GM20000 (cell line): ENCODE measurements around the gene RAB3IP.
"Not testable (repeated sequence)": the region's sequence is repeated elsewhere in the genome, so short reads cannot be mapped to it uniquely, and the experiment has no call there.

ENCODE experiments used
- DNase-seq: peaks from one replicate; pipeline ENCODE4 v3.0.0; 2012; ENCODE audit warnings: low spot score
- TF ChIP-seq, protein P1 (sequence below): IDR thresholded peaks from 2 replicates; pipeline ENCODE4 v1.5.1; 2012; ENCODE audit warnings: mild to moderate bottlenecking, control low read depth; ENCODE audit errors: extremely low read depth, missing control alignments

Gene RAB3IP

DNA sequence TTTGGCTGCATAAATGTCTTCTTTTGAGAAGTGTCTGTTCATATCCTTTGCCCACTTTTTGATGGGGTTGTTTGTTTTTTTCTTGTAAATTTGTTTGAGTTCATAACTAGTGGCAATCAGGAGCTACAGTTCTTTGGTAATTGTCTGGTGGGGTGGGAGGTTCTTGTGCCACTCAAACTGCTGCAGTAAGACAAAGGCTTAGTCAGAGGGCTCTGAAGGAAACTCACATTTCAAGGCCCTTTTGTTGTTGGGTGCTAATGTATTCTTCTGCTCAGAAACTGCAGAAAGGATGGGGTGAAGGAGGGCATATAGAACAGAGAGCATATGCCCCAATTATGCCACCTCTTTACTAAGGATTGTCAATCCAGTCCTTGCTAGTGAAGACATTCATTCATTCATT, 108.3 kb downstream of the RAB3IP start:
- DNase-seq, result no peak
- TF ChIP-seq, protein P1, sequence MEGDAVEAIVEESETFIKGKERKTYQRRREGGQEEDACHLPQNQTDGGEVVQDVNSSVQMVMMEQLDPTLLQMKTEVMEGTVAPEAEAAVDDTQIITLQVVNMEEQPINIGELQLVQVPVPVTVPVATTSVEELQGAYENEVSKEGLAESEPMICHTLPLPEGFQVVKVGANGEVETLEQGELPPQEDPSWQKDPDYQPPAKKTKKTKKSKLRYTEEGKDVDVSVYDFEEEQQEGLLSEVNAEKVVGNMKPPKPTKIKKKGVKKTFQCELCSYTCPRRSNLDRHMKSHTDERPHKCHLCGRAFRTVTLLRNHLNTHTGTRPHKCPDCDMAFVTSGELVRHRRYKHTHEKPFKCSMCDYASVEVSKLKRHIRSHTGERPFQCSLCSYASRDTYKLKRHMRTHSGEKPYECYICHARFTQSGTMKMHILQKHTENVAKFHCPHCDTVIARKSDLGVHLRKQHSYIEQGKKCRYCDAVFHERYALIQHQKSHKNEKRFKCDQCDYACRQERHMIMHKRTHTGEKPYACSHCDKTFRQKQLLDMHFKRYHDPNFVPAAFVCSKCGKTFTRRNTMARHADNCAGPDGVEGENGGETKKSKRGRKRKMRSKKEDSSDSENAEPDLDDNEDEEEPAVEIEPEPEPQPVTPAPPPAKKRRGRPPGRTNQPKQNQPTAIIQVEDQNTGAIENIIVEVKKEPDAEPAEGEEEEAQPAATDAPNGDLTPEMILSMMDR, result no peak

DNA sequence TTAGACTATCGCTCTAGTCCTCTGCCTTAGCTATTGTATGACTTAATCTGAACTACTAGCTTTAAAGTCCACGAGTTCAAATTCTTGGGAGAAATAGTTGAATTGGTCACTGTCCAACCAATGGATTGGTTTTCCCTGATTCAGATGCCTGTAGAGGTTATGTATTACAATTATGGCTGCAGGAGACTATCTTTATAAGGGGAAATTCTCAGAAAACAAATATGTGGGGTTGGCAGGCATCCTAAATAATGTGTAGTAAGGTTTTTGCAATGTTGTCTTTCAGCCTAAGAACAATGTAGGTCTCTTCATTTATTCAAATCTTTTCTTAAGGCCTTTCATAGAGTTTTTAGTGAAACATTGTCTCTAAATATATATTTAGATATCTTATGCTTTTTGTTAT, 113.3 kb downstream of the RAB3IP start:
- TF ChIP-seq, protein P1, result no peak
- DNase-seq, result no peak

- DNase-seq, result not testable (repeated sequence)
Observed at GRCh38 chr12:69853176-69853961, 114.7 kb downstream of the RAB3IP start.

- TF ChIP-seq, protein P1, result no peak
- no peak for DNase-seq
Observed at GRCh38 chr12:69866698-69867097, 128.0 kb downstream of the RAB3IP start.

DNA sequence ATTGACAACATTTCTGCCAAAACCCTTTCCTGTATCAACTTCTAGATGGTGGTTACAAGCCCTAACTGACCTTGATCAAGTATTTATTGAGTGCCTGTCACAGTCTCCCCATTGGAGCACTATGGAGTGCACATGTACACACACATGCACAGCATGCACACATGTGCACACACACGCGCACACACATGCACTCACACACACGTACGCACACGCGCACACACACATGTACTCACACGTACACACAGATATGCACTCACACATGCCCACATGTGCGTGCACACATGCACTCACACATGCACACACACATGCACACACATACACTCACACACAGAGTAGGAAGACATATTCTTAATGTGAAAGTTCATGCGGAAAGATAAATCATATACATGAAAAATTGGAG, 130.0 kb downstream of the RAB3IP start:
- DNase-seq, result no peak
- TF ChIP-seq, protein P1, result no peak

GRCh38 chr12:69872804-69873203, 134.1 kb downstream of the RAB3IP start:
- no peak for DNase-seq
- TF ChIP-seq, protein P1, result no peak
